Left lung (tissue), 10 donors: ENCODE data around the gene OLFM2. TPM values are rescaled to one million over a fixed set of nuclear protein-coding genes. Genes with fewer than 3 reads are reported as not detected.
A peak's percentile ranks its signal among the peaks of the same experiment; 100 is the strongest.
"Not testable (repeated sequence)": the region's sequence is repeated elsewhere in the genome, so short reads cannot be mapped to it uniquely, and the experiment has no call there.

Source experiments
- ATAC-seq: fragments of 200-7000 bp; cut with Tn5 transposase; one replicate; pipeline ENCODE4 v1.9.1; 2020; ENCODE audit warnings: moderate library complexity
- DNase-seq, 4 donors: peaks; one replicate each; pipeline ENCODE4 v3.0.0-alpha.2; 2013 to 2020
- H3K27ac ChIP-seq, 2 donors: fragments of 200-600 bp; sonication (generic) in 1 of 2; one replicate each; pipeline versions ENCODE4 v1.5.0 to v1.8.0; 2020 to 2021
- H3K27me3 ChIP-seq, 2 donors: fragments of 200-600 bp; sonication (generic) in 1 of 2; one replicate each; pipeline versions ENCODE4 v1.5.0 to v1.8.0; 2020 to 2021
- H3K36me3 ChIP-seq, 2 donors: fragments of 200-600 bp; sonication (generic) in 1 of 2; one replicate each; pipeline versions ENCODE4 v1.5.0 to v1.8.0; 2020 to 2021
- H3K4me1 ChIP-seq, 2 donors: fragments of 200-600 bp; one replicate each; pipeline ENCODE4 v1.8.0; 2021
- H3K4me3 ChIP-seq, 2 donors: fragments of 200-600 bp; sonication (generic) in 1 of 2; one replicate each; pipeline versions ENCODE4 v1.5.0 to v1.8.0; 2020 to 2021; ENCODE audit warnings: mild to moderate bottlenecking in 1 of 2
- H3K9me3 ChIP-seq, 2 donors: fragments of 200-600 bp; sonication (generic) in 1 of 2; one replicate each; pipeline versions ENCODE4 v1.5.0 to v1.8.0; 2020 to 2021
- intact Hi-C, 2 donors: fragments of 100-400 bp; cut with DNase I; formaldehyde crosslinking; loops; one replicate each; pipeline versions ENCODE4 v1.11.2 to v1.14.2; 2022
- polyA plus RNA-seq, 6 donors: library from polyadenylated mRNA; unstranded; fragments of 120-200 nt; gene quantifications; one replicate each; pipeline ENCODE4 v1.2.1, GENCODE V29; 2013; ENCODE audit not compliant: insufficient read length in 6 of 6
- total RNA-seq, 2 donors: library from RNA; stranded (reverse); fragmentation: NEBNext Ultra II Directional; extraction: Animal tissue kit (Norgen Biotek cat#: 25700); gene quantifications; one replicate each; pipeline ENCODE4 v1.2.1, GENCODE V29; 2021
- TF ChIP-seq, protein P1 (sequence below), 2 donors: fragments of 200-600 bp; sonication (generic) in 1 of 2; IDR thresholded peaks; one replicate each; pipeline versions ENCODE4 v1.5.0 to v1.8.0; 2021; ENCODE audit warnings: antibody characterized with exemption in 2 of 2
- donor health status: DM: no; HTN: yes; CAD: no.
- donor health status: DM: no; HTN: no; CAD: no.

Gene OLFM2
- total and polyA plus RNA-seq, 8 donors: 7.6 to 33.9 (median 27.8) TPM

DNA sequence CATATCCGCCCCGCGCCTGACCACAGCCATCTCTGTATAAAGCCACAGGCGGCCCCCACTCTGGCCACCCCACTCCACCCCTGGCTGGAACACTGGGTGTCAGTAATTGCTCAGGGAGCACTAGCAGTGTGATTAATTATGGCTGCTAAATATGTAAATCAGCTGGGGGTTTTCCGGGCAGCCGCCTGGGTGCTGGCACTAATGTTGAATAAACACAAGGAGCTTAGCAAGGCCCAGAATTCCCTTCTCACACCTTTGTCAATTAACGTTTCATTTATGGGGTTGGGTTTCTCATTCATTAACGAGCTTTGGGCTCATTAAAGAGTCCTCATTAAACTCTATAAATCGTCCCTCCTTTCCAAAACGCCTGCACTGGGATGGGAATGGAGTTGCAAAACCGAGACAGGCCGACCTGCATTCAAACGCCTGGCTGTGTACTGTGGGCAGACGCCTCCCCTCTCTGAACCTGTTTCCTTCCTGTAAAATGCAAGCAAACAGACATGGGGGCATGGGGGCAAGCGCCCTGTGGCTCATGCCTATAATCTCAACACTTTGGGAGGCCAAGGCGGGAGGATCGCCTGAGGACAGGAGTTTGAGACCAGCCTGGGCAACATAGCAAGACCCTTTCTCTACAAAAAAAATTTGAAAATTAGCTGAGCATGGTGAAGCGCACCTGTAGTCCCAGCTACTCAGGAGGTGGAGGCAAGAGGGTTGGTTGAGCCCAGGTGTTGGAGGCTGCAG lies 17.7 kb upstream of the OLFM2 start:
- TF ChIP-seq, protein P1, sequence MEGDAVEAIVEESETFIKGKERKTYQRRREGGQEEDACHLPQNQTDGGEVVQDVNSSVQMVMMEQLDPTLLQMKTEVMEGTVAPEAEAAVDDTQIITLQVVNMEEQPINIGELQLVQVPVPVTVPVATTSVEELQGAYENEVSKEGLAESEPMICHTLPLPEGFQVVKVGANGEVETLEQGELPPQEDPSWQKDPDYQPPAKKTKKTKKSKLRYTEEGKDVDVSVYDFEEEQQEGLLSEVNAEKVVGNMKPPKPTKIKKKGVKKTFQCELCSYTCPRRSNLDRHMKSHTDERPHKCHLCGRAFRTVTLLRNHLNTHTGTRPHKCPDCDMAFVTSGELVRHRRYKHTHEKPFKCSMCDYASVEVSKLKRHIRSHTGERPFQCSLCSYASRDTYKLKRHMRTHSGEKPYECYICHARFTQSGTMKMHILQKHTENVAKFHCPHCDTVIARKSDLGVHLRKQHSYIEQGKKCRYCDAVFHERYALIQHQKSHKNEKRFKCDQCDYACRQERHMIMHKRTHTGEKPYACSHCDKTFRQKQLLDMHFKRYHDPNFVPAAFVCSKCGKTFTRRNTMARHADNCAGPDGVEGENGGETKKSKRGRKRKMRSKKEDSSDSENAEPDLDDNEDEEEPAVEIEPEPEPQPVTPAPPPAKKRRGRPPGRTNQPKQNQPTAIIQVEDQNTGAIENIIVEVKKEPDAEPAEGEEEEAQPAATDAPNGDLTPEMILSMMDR (IDR thresholded peaks at IDR 0.05): no peak
- intact Hi-C loops: no loop called here
- DNase-seq (no peak), ATAC-seq (no peak)
- no peaks in the 10 kb centered on the region for H3K9me3 ChIP-seq
- no peaks in the 10 kb centered on the region for H3K4me1 ChIP-seq
- H3K27me3 ChIP-seq: peaks cover 0 to 16% of the 10 kb centered on the region in 2 donors
- no peak overlapping the region for H3K27ac ChIP-seq
- no peaks in the 10 kb centered on the region for H3K36me3 ChIP-seq
- no peak overlapping the region for H3K4me3 ChIP-seq

DNA sequence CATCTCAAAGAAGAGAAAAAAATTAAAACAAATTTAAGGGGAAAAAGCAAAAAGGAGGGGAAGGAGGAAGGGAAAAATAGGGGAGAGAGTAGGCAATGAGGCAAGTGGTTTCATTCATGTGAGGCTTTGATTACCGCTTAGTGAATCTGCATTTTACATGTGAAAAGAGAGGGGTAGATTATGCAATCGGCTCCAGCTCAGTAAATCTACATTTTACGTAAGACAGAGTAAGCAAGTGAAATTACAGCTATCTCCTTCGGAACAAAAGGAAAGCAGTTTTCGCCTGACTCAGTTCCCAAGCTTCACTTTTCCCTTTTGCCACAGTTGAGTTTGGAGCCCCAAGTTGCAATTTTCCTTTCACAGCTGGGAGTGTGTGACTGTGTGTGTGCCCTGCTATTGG lies 16.0 kb upstream of the OLFM2 start:
- H3K4me3 ChIP-seq: no peak overlapping the region
- H3K27ac ChIP-seq: no peak overlapping the region
- ATAC-seq: no peak
- TF ChIP-seq, protein P1 (IDR thresholded peaks at IDR 0.05): no peak
- DNase-seq: no peak
- H3K9me3 ChIP-seq: no peaks in the 10 kb centered on the region
- H3K36me3 ChIP-seq: no peaks in the 10 kb centered on the region
- intact Hi-C loops: no loop called here
- no peaks in the 10 kb centered on the region for H3K4me1 ChIP-seq
- H3K27me3 ChIP-seq: peaks cover 0 to 16% of the 10 kb centered on the region in 2 donors

DNA sequence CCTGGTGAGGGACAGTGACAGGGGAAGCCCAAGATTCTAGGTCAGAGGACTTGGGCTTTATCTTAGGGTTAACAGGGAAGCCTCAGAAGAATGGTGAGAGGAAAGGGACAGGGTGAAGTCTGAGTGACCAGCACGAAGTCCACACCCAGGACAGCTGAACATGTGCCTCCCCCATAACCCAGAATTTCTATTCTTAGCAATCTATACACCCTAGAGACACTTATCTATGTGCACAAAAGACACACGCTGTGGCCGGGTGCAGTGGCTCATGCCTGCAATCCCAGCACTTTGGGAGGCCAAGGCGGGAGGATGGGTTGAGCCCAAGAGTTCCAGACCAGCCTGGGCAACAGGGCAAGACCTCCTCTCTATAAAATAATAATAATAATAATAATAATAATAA lies 11.1 kb upstream of the OLFM2 start:
- ATAC-seq (no peak), DNase-seq (no peak)
- Histone ChIP-seq H3K4me1 (no peaks in the 10 kb centered on the region), H3K9me3 (peaks cover 0 to 2% of the 10 kb centered on the region in 2 donors), H3K27me3 (peaks cover 0 to 9% of the 10 kb centered on the region in 2 donors), H3K4me3 (no peak overlapping the region), H3K36me3 (no peaks in the 10 kb centered on the region), H3K27ac (no peak overlapping the region)
- intact Hi-C loops: no loop called here
- TF ChIP-seq, protein P1 (IDR thresholded peaks at IDR 0.05): no peak

DNA sequence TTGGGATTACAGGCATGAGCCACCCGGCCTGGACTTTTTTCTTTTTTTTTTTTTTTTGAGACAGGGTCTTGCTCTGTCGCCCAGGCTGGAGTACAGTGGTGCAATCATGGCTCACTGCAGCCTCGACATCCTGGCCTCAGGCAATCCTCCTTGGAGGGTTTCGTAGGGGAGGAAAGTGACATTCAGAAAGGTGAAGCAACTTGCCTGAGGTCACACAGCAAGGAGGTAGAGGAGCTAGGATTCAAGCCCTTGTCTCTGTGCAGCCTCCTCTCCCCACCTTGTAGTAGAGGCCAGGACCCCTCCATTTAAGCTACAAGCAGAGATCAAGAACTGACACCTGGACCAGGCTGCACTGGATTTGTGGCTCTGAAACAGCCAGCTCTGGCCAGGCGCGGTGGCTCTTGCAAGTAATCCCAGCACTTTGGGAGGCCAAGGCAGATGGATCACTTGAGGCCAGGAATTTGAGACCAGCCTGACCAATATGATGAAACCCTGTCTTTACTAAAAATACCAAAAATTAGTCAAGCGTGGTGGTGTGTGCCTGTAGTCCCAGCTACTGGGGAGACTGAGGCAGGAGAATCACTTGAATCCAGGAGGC lies 10.3 kb upstream of the OLFM2 start:
- DNase-seq, intact Hi-C loops, H3K4me1 ChIP-seq, H3K27ac ChIP-seq, H3K27me3 ChIP-seq, H3K36me3 ChIP-seq, H3K9me3 ChIP-seq, H3K4me3 ChIP-seq, ATAC-seq: not testable (repeated sequence)

DNA sequence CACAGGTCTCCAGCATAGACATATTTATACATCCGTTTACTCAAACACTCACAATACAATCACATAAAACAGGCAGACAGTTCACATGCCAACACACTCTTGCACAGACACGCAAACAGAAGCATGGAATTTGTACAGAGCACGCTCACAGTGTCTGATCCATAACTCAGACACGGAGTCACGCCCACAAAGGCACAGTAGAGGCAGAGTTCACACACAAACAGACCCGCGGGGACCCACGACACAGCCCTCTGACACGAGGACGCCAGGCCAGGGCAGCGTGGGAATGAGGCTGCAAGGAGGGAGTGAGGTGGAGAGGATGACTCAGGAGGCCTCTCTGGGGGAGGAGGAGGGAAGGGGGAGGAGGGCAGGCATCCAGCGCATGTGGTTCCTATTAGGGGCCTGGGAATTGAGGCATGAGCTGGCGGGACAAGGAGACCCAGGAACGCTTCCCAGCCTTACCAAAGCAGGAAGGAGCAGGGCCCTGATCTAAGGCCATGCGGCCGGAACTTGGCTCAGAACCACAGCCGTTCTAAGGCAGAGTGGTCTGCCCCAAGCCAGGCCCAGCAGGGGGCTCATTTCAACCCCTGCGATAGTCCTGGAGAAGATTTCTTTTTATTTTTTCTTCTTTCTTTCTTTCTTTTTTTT lies 9.1 kb upstream of the OLFM2 start:
- no peaks in the 10 kb centered on the region for H3K4me1 ChIP-seq
- peaks cover 0 to 10% of the 10 kb centered on the region in 2 donors for H3K9me3 ChIP-seq
- intact Hi-C loops: no loop called here
- no peak overlapping the region for H3K4me3 ChIP-seq
- ATAC-seq (peak; percentile 89), DNase-seq (peak in 3 of 4 donors; percentile 43 to 82 (median 65))
- H3K36me3 ChIP-seq: no peaks in the 10 kb centered on the region
- peak overlapping the region; percentile 26 to 28 for H3K27ac ChIP-seq
- TF ChIP-seq, protein P1 (IDR thresholded peaks at IDR 0.05): no peak
- peaks cover 0 to 10% of the 10 kb centered on the region in 2 donors for H3K27me3 ChIP-seq
